NCI-H1417 treated with DMSO at 0.1 percent for 48 hours (cell line): ENCODE results near the gene ADGRD1.

ENCODE experiments used
- DNase-seq: peaks from one replicate; lab custom pipeline; 2025; lab: John Stamatoyannopoulos, UW

Gene ADGRD1

GRCh38 chr12:131025234-131025633 lies 71.5 kb downstream of the ADGRD1 start:
- no peak for DNase-seq

- no peak for DNase-seq
Observed at GRCh38 chr12:131025939-131026702, 72.4 kb downstream of the ADGRD1 start.

GRCh38 chr12:131026754-131027153 lies 73.0 kb downstream of the ADGRD1 start:
- no peak for DNase-seq

- DNase-seq: no peak
Observed at GRCh38 chr12:131027264-131027663, 73.6 kb downstream of the ADGRD1 start.

- no peak for DNase-seq
Observed at GRCh38 chr12:131027876-131028586, 74.3 kb downstream of the ADGRD1 start.

- no peak for DNase-seq
Observed at GRCh38 chr12:131028587-131029338, 75.1 kb downstream of the ADGRD1 start.

GRCh38 chr12:131030472-131031328 lies 77.0 kb downstream of the ADGRD1 start:
- no peak for DNase-seq

GRCh38 chr12:131032082-131032750 lies 78.5 kb downstream of the ADGRD1 start:
- DNase-seq: no peak

- DNase-seq: no peak
Observed at GRCh38 chr12:131033486-131033885, 79.8 kb downstream of the ADGRD1 start.

GRCh38 chr12:131033886-131034482 lies 80.3 kb downstream of the ADGRD1 start:
- no peak for DNase-seq

GRCh38 chr12:131034631-131035244 lies 81.0 kb downstream of the ADGRD1 start:
- DNase-seq: no peak

- DNase-seq: no peak
Observed at GRCh38 chr12:131035245-131035681, 81.6 kb downstream of the ADGRD1 start.

- no peak for DNase-seq
Observed at GRCh38 chr12:131038159-131038558, 84.5 kb downstream of the ADGRD1 start.

GRCh38 chr12:131038961-131039950 lies 85.5 kb downstream of the ADGRD1 start:
- DNase-seq: no peak

- no peak for DNase-seq
Observed at GRCh38 chr12:131040491-131040890, 86.8 kb downstream of the ADGRD1 start.

GRCh38 chr12:131041216-131041967 lies 87.7 kb downstream of the ADGRD1 start:
- DNase-seq: no peak

- DNase-seq: no peak
Observed at GRCh38 chr12:131041968-131042833, 88.5 kb downstream of the ADGRD1 start.
